ENCODE data around the gene KIF1A.
"Not testable (repeated sequence)": the region's sequence is repeated elsewhere in the genome, so short reads cannot be mapped to it uniquely, and the experiment has no call there.

The KIF1A gene

DNA sequence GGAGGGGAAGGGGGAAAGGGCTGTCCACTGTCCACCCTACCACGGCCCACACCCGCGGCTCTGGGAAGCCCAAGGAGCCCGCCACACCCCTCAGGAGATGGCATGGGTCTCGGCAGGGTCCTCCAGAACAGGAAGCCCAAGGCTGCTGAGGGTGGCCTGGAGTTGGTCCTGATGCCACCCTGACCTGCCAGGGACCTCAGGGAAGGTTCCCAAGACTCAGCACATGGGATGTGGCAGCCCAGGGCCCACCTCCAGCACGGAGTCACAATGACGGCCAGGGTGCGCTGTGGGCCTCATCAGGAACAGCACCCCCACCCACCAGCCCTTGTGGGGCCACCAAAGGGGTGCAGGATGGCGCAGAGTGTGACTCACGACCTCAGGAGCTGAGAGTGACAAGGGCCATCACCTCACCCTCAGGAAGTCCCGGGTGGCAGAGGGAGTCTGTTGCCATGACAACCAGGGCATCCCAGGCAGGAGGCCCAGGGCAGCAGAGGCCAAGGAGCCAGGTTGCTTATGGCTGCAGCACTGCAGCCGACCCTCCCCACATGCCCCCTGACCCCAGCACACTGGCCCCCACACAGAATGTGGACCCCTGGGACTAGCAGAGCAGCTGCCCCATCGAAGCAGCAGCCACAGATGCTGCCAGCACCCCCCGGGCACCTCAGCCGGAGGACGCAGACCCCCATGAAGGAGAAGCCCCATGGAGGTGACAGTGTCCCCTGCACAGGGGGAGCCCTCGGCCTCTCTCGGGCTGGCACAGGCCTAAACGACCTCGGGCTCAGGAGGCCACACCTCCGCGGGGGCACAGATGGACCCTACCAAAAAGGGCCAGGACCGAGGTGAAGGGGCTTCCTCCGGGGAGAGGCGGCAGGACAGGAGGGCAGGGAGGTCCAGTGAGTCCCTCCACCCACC is 34.3 kb downstream of the KIF1A start:
- DNase-seq (ENCODE audit: low spot score): no peak

DNA sequence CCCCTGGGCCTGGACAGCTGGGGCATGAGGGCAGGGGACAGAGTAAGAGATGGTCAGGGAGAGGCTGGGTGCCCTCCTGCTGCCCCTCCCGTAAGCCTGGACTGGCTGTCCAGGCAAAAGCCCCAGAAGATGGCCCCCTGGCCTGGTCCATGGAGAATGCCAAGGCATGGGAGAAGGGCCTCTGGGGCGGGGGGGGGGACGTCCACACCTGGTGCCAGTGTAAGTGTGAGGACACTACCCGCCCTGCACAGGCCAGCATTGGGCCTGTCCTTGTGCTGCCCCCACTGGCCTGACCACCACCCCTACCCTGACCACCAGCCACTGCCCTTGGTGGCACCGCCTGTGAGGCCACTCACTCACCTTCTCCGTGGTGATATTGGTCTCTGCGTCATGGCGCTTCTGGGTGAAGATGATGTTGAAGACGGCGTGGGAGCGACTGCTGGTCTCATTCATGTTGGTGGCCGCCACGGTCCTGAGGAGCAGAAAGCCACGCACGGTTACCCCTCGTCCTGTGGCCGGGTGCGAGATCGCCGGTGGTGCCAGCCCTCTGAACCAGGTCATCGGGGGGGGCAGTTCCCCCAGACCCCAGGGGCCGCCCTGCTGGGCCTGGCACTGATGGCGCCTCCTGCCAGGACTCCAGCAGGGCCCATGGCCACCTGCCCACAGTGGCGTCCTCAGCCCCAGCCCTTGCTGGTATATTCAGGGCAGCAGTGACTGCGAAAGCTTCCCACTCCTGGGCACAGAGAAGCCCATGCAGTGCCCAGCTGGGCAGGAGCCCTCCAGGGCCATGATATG is 35.2 kb downstream of the KIF1A start:
- no peak for DNase-seq (ENCODE audit: low spot score)

DNA sequence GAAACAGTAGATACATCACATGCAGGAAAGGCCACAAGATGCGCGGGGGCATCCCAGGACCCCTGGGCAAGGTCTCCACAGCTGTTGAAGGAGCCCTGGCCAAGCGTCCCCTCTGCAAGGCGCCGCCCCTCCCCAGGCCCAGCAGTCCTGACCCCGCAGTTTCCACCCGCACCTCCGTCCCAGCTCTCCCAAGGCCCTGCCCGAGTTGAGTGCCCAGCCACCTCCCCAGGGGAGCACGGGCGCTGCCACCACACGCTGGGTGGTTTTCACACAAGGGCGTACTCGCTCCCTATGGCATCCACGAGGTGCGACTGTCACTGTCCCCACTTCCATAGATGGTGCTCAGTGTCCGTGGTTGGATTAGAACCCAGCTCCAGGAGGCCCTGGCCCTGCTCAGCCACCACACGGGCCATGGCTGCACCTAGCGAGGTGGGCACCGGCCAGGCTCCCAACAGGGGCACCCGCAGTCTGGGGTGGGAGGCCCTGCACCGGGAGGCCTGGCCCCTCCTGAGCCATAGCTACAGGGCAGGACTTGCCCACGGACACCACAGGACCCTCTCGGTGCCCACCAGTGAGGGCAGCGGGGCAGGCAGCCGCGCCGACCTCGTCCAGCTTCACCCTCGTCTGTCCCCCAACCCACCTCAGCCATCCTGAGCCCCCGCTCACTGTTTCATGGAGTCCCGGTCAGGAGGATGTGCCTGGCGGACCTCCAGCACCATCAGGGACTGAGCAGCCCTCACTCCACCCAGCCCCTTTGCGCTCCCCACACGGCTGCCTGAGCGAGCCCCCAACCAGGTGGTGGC is 36.0 kb downstream of the KIF1A start:
- DNase-seq (ENCODE audit: low spot score): no peak

DNA sequence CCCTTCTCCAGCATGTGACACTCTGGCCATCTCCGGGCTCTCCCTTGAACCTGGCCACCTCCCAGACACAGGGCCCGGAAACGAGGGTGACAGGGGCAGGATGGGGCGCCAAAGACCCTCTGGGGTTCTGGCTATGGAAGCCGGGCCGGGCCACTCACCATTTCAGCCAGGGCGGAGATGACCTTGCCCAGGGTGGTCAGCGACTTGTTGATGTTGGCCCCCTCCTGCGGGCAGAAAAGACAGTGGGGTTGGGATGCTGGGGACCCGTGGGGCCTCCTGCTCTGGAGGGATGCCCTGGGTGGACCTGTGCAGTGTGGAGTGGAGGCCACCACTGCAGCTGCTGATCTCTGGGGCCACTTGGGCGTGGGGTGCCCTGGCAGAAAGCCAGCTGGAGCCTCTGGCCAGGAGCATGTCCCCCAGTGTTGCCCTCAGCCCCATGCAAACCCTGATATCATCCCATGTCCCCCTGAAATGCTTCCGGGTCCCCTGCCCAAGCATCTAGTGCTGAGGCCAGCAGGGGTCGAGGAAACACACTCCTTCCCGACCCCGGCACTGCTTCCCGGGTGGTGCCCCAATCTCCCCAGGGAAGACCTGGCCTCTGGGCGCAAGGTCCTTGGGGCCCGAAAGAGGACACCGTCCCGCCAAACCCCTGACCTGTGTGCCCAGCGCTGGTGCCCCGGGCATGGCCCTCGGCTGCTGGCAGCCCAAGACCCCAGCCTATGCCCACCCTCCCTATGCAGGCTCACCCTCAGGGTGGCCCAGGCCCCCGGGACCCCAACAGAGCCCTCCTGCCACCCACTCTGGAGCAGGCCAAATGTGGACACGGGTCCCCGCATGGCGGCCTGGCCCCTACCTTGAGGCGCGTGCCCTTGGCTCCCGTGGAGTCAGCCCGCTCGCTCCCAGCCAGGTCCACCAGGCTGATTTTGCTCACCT is 36.9 kb downstream of the KIF1A start:
- no peak for DNase-seq (ENCODE audit: low spot score)

DNA sequence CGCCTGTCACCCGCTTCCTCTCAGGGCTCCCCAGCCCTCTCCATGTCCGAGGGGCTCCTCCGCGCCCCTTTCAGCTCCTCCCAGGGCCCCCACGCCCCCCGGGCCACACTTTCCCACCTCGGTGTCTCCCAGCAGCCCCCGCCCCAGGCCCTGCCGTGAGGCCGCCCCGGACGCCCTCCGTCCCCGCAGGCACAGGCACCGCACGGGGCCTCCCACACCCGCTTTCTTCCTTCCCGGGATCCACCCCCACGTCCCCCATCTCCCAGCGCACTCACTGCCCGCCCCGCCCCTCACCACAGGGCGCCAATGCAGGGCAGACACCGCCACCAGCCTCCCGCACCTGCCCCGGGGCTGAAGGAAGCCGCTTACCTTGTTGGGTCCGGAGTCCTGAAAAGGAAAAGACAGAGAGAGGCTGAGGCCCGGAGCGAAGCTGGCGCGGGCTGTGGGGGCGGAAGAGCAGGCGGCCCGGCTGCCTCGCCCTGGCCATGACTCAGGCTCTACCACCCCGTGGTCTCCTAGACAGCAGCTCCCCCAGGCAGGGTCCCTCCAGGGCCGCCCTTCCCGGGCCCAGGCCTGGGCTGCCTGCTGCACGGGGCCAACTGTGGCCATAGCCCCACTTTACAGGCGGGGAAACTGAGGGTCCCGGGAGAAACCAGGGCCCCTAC is 37.7 kb downstream of the KIF1A start:
- DNase-seq (ENCODE audit: low spot score): no peak

GRCh38 chr2:240781471-240782220 is 38.4 kb downstream of the KIF1A start:
- DNase-seq (ENCODE audit: low spot score): no peak

DNA sequence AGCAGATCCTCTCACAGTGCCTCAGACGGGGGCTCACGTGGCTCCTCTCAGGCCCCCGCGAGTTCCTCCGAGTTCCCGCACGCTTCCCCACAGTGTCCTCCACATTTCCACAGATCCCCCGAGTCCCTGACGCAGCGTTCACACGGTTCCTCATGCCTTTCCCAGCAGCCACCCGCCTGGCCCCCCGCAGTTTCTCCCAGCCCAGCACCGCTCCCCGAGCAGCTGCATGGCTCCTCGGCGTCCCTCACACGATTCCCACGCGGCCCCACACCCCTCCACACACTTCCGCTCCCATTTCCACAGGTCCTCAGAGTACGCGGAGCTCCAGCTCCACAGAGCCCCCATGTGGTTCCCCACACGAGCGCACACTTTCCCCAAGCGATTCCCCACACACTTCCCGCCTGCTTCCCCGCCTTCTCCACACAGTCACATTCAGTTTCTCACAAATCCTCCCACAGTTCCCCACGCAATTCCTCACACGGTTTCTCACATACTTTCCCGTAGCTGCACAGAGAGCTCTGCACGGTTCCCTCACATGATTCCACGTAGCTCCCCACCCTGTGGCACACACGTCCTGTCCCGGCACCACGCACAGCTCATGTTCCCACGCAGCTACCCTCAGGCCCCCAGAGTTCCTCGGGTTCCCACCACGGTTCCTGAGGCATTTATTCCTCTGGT is 39.9 kb downstream of the KIF1A start:
- DNase-seq (ENCODE audit: low spot score): no peak

DNA sequence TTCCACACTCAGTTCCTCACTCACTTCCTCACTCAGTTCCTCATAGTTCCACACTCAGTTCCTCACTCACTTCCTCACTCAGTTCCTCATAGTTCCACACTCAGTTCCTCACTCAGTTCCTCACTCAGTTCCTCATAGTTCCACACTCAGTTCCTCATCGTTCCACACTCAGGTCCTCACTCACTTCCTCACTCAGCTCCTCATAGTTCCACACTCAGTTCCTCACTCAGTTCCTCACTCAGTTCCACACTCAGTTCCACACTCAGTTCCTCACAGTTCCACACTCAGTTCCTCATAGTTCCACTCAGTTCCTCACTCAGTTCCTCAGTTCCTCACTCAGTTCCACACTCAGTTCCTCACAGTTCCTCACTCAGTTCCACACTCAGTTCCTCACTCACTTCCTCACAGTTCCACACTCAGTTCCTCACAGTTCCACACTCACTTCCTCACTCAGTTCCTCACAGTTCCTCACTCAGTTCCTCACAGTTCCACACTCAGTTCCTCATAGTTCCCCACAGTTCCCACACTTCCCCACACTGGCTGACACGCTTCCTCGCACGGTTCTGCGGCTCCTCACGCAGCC is 40.7 kb downstream of the KIF1A start:
- DNase-seq (ENCODE audit: low spot score): not testable (repeated sequence)

GRCh38 chr2:240778426-240778825 is 41.6 kb downstream of the KIF1A start:
- no peak for DNase-seq (ENCODE audit: low spot score)

DNA sequence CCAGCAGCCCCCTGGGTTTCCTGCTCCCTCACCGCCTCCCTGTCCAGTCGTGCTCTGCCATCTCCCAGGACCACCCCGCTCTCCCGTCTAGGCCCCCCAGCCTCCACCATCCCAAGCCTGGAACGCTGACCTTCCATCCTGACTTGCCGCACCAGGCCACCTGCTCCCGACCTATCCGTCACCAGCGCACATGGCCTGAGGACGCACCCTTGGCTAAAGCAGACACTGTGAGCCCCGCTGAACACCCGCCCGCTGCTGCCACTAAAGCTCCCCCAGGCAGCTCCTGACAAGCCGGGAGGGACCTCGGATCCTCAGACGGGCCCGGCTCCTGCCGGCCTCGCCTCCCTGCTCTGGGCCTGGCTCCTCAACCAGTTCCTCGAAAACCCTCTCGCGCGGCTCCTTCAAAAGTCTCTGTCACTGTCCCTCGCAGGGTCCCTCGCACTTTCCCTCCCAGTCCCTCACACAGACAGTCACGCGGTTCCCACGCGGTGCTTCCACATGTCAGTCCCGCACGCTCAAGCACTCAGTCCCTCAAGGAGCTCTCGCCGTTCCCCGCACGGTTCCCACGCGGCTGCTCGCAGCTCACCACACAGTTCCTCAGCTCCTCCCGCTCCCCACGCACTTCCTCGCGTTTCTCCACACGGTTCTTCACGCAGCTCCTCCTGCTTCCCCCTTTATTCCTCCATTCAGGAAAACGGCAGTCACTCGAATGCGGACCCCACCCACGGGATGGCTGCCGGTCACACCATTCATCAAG is 42.4 kb downstream of the KIF1A start:
- DNase-seq (ENCODE audit: low spot score): no peak

DNA sequence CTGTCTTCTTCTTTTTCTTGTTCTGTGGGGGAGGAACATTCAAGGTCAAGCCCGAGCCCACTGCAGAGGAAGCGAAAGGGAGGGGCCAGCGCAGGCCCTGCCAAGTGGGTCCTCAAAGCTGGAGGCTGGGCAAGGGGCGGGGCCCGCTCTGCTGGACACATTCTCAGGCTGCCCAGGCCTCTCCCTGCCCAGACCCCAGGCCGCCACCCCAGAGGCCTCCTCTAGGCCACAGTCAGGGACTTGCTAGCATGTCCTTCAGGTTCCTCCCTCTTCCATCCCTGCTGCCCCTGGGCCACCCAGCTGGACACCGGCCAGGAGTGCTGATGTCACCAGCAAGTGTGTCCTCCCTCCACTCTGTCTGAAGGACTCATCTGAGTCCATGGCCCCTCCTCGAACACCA is 44.1 kb downstream of the KIF1A start:
- no peak for DNase-seq (ENCODE audit: low spot score)

DNA sequence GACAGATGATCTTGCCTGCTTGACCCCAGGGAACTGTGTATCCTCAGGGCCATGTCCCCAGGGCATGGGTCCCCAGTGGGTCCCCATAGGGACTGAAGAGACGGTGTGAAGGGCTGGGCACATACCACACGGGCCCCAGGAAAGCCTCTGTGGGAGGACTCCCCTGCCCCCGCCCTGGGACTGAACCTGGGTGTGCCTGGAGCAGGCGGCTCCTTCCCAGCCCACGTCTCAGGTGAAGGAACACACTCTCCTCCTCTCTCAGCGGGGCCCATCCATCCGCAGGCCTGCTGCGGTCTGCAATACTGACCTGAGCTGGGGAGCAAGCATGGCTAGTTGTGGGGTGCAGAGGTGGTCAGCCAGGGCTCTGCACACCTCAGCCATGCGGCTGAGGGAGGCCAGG is 45.2 kb downstream of the KIF1A start:
- no peak for DNase-seq (ENCODE audit: low spot score)

DNA sequence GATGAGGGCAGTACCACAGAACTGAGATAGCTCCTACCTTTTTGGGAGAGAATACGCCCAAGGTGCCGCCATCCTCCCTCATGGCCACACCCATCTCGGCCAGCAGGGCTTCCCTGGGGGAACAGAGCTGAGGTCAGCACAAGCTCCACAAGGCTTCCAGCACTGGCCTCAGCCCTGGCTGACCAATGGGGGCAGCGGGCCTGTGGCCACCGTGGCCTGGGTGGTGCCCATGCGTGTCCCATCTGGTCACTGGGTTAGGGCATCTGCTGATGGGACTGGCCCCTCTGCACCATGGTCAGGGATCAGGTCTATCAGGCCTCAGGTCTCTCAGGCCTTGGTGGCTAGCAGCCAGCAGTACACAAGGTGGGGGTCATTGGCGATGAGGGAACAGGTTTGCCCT is 50.9 kb downstream of the KIF1A start:
- DNase-seq (ENCODE audit: low spot score): no peak

GRCh38 chr2:240768216-240768615 is 51.8 kb downstream of the KIF1A start:
- DNase-seq (ENCODE audit: low spot score): no peak

GRCh38 chr2:240767341-240767740 is 52.7 kb downstream of the KIF1A start:
- DNase-seq (ENCODE audit: low spot score): no peak

- no peak for DNase-seq (ENCODE audit: low spot score)
These were observed 53.9 kb downstream of the KIF1A start for GRCh38 chr2:240766072-240766471.

DNA sequence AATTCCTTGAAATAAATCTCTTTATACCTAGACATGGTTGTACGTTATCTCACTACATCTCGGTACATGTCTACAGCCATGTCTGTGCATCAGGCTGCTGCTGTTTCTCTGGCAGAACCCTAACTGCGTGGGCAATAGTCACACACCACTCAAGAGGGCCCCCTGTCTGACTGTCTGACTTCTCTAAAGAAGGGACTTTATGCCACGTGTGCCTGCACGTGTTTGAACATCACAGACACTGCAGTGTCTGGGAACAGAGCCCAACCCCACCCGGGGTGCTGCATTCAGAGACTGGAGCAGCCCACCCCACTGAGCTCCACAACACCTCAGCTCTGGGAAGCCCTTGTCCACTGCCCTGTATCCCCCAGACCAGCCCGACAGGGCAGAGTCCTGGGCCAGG is 55.0 kb downstream of the KIF1A start:
- DNase-seq (ENCODE audit: low spot score): no peak

- DNase-seq (ENCODE audit: low spot score): no peak
These were observed 55.4 kb downstream of the KIF1A start for GRCh38 chr2:240764605-240765004.

Measured in kidney capillary endothelial cell (primary cell).